ENCODE measurements around the gene AKR1B1.

- TF ChIP-seq EZH2 (IDR thresholded peaks at IDR 0.05; ENCODE audit: borderline replicate concordance, low read depth, low read length, poor library complexity, severe bottlenecking): no peak
- no peak for TF ChIP-seq CTCF (conservative IDR thresholded peaks at IDR 0.05; ENCODE audit: low read depth, low read length)
Measured at GRCh38 chr7:134415700-134416099, 43.2 kb downstream of the AKR1B1 start.
